IPS-18a (cell line): ENCODE results near the gene LGSN.
"Not testable (repeated sequence)": the region's sequence is repeated elsewhere in the genome, so short reads cannot be mapped to it uniquely, and the experiment has no call there.

Source experiments
- H3K27ac ChIP-seq: one replicate; pipeline ENCODE4 v1.5.1; 2013; ENCODE audit warnings: low read length
- H3K27me3 ChIP-seq: one replicate; pipeline ENCODE4 v1.6.1; 2013; ENCODE audit warnings: mild to moderate bottlenecking, low read length; ENCODE audit not compliant: control insufficient read depth, insufficient read depth
- H3K36me3 ChIP-seq: one replicate; pipeline ENCODE4 v1.6.1; 2013; ENCODE audit warnings: low read depth, low read length; ENCODE audit not compliant: control insufficient read depth
- H3K4me1 ChIP-seq: one replicate; pipeline ENCODE4 v1.6.1; 2013; ENCODE audit warnings: low read depth, low read length; ENCODE audit not compliant: control insufficient read depth
- H3K4me3 ChIP-seq: one replicate; pipeline ENCODE4 v1.5.1; 2013; ENCODE audit warnings: low read length
- H3K9ac ChIP-seq: one replicate; pipeline ENCODE4 v1.6.1; 2013; ENCODE audit warnings: mild to moderate bottlenecking, low read length, moderate library complexity
- H3K9me3 ChIP-seq: one replicate; pipeline ENCODE4 v1.6.1; 2013; ENCODE audit warnings: low read depth, low read length; ENCODE audit not compliant: control insufficient read depth

Gene LGSN

GRCh38 chr6:63340351-63340750 lies 20.6 kb upstream of the LGSN start:
- H3K4me1 ChIP-seq = no peaks in the 10 kb centered on the region
- H3K9me3 ChIP-seq = no peaks in the 10 kb centered on the region
- H3K9ac ChIP-seq = no peak overlapping the region
- H3K27me3 ChIP-seq = no peaks in the 10 kb centered on the region
- H3K27ac ChIP-seq = no peak overlapping the region
- no peak overlapping the region for H3K4me3 ChIP-seq
- H3K36me3 ChIP-seq = no peaks in the 10 kb centered on the region

GRCh38 chr6:63334652-63335051 lies 14.9 kb upstream of the LGSN start:
- not testable (repeated sequence) for H3K9me3 ChIP-seq, H3K36me3 ChIP-seq, H3K4me1 ChIP-seq, H3K27me3 ChIP-seq, H3K27ac ChIP-seq, H3K4me3 ChIP-seq, H3K9ac ChIP-seq

- Histone ChIP-seq H3K9me3 (no peaks in the 10 kb centered on the region), H3K27me3 (no peaks in the 10 kb centered on the region), H3K36me3 (no peaks in the 10 kb centered on the region), H3K4me3 (no peak overlapping the region), H3K9ac (no peak overlapping the region), H3K4me1 (no peaks in the 10 kb centered on the region), H3K27ac (no peak overlapping the region)
These were observed 13.7 kb upstream of the LGSN start for GRCh38 chr6:63333440-63333839.

- not testable (repeated sequence) for H3K36me3 ChIP-seq, H3K4me3 ChIP-seq, H3K4me1 ChIP-seq, H3K9ac ChIP-seq, H3K27me3 ChIP-seq, H3K9me3 ChIP-seq, H3K27ac ChIP-seq
These were observed 6.8 kb upstream of the LGSN start for GRCh38 chr6:63326630-63327029.

DNA sequence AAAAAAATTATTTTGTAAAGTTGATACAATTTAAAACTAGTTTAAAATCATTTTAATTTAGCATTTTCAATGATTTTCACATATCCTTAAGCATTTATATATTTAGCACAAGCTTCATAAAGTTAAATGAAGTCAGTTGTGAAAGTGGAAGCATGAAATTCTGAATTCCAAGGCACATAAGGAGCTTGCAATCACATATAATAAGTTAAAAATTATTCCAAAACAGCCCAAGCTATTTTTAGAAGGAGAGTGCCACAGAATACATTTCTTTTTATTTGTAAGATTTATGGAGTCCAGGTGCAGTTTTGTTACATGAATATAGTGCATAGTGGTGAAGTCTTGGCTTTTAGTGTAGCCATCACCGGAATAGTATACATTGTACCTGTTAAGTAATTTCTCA lies 3.2 kb upstream of the LGSN start:
- H3K4me1 ChIP-seq = peaks cover 5% of the 10 kb centered on the region
- H3K9me3 ChIP-seq = no peaks in the 10 kb centered on the region
- H3K9ac ChIP-seq = no peak overlapping the region
- H3K27me3 ChIP-seq = no peaks in the 10 kb centered on the region
- no peaks in the 10 kb centered on the region for H3K36me3 ChIP-seq
- H3K4me3 ChIP-seq = no peak overlapping the region
- no peak overlapping the region for H3K27ac ChIP-seq

GRCh38 chr6:63321821-63322220 lies 2.0 kb upstream of the LGSN start:
- Histone ChIP-seq H3K27me3 (no peaks in the 10 kb centered on the region), H3K4me1 (peaks cover 5% of the 10 kb centered on the region), H3K9ac (no peak overlapping the region)

DNA sequence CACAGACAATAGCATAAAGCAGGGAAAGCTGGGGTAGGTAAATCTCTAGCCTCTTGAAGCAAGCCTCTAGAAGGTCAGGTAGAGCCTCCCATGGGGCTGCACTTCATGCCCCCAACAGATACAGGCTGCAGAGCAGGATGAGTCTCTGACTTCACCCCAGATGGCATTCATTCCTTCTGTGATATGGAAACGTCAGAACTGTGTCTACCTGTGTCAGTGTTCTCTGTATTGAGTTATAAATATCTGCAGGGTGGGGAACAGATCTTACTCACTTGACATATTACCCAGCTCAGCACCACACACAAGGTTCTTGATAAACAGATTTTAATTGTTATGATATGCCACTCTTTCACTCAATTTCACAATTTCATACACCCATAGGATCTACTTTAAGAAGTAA lies 2.1 kb downstream of the LGSN start:
- H3K36me3 ChIP-seq = no peaks in the 10 kb centered on the region
- H3K9me3 ChIP-seq = no peaks in the 10 kb centered on the region
- H3K4me1 ChIP-seq = peaks cover 5% of the 10 kb centered on the region
- H3K9ac ChIP-seq = no peak overlapping the region
- no peaks in the 10 kb centered on the region for H3K27me3 ChIP-seq
- no peak overlapping the region for H3K27ac ChIP-seq
- no peak overlapping the region for H3K4me3 ChIP-seq

More at GRCh38 chr6:63321821-63322220, 2.0 kb upstream of the LGSN start:
- H3K36me3 ChIP-seq = no peaks in the 10 kb centered on the region
- H3K9me3 ChIP-seq = no peaks in the 10 kb centered on the region
- H3K27ac ChIP-seq = no peak overlapping the region
- no peak overlapping the region for H3K4me3 ChIP-seq

- no peaks in the 10 kb centered on the region for H3K9me3 ChIP-seq
- H3K4me3 ChIP-seq = no peak overlapping the region
- peaks cover 5% of the 10 kb centered on the region for H3K4me1 ChIP-seq
- no peak overlapping the region for H3K27ac ChIP-seq
- H3K36me3 ChIP-seq = no peaks in the 10 kb centered on the region
- H3K27me3 ChIP-seq = no peaks in the 10 kb centered on the region
- no peak overlapping the region for H3K9ac ChIP-seq
These were observed 3.7 kb downstream of the LGSN start for GRCh38 chr6:63316113-63316512.

- Histone ChIP-seq H3K9me3 (no peaks in the 10 kb centered on the region), H3K27me3 (no peaks in the 10 kb centered on the region), H3K4me1 (no peaks in the 10 kb centered on the region), H3K36me3 (no peaks in the 10 kb centered on the region), H3K4me3 (no peak overlapping the region), H3K9ac (no peak overlapping the region), H3K27ac (no peak overlapping the region)
These were observed 6.7 kb downstream of the LGSN start for GRCh38 chr6:63313111-63313510.

DNA sequence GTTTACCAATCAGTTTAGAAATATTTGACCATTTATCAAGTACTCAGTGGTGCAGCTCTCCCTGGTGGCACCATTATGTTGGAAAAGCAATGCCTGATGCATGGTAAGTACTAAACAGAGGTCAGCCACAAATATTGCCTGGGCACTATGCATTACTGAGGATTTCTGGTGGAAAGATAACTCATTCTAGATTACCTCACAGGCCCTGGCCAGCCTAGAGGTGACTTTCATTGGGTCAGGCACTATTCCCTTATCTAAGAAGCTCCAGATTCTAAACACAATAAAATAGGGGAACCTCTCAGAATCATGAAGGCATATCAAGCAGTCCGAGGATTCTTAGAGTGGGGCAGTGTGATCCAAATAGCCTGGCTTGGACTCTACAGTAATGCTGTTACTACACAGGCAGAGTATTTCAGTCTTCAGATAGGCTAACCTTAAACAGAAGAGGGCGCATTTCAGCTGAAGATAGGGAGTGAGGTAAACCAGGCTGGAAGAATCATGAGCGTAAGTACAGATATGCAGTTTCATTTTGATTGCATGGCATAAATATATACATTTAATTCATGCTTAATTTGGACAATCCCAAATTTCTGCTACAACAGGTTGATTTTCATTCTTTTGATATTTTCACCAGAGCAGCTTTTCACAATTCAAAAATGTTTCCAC lies 12.1 kb downstream of the LGSN start:
- no peaks in the 10 kb centered on the region for H3K36me3 ChIP-seq
- no peaks in the 10 kb centered on the region for H3K9me3 ChIP-seq
- no peak overlapping the region for H3K27ac ChIP-seq
- no peaks in the 10 kb centered on the region for H3K4me1 ChIP-seq
- H3K9ac ChIP-seq = no peak overlapping the region
- H3K27me3 ChIP-seq = no peaks in the 10 kb centered on the region
- H3K4me3 ChIP-seq = no peak overlapping the region

DNA sequence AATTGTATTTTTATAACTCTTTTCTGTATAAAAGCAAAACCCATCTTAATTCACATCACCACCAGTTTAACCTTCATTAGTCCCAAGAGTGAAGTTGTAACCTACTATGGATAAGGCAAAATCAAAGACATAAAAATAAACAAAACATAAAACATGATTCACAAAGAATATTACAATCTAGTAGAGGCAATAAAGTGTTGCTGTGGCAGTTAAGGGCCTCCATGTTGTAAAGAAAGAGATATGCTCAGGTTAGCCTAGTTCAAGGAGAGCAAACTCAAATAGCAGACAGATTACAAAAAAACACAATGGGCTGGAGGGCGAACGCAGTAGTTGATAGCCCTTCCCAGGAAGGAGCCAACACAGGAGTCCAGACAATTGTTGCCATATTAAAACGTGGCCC lies 13.4 kb downstream of the LGSN start:
- Histone ChIP-seq H3K27me3 (no peaks in the 10 kb centered on the region), H3K4me1 (no peaks in the 10 kb centered on the region), H3K27ac (no peak overlapping the region), H3K9me3 (no peaks in the 10 kb centered on the region), H3K9ac (no peak overlapping the region), H3K36me3 (no peaks in the 10 kb centered on the region), H3K4me3 (no peak overlapping the region)

DNA sequence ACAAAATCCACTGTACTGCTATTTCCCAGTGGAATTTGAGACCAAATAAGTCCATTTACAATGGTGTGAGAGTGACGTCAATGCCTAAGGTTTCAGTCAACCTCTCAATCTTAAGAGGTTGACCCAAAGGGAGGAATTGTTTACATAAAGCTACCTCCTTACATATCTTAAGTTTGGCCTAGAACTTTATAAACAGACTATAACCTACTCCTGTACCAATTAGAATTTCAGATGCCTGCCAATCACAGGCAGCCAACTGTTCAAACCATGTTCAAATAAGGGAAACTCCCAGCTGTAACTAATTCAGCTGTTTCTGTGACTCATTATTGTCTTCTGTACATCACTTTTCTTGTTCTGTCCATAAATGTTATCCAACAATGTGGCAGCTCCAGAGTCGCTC lies 14.5 kb downstream of the LGSN start:
- Histone ChIP-seq H3K4me1 (no peaks in the 10 kb centered on the region), H3K9me3 (no peaks in the 10 kb centered on the region), H3K9ac (no peak overlapping the region), H3K36me3 (no peaks in the 10 kb centered on the region), H3K27me3 (no peaks in the 10 kb centered on the region), H3K4me3 (no peak overlapping the region), H3K27ac (no peak overlapping the region)
